Liver (tissue), 9 donors: ENCODE results near the gene TATDN2. TPM values are rescaled to one million over a fixed set of nuclear protein-coding genes. Genes with fewer than 3 reads are reported as not detected.

Experiments used
- DNase-seq: peaks from one replicate; pipeline ENCODE4 v3.0.0-alpha.2; 2017; ENCODE audit warnings: low spot score
- H3K27ac ChIP-seq, 2 donors: one replicate each; pipeline ENCODE4 v1.7.0; 2013; ENCODE audit warnings: inconsistent platforms in 2 of 2, low read length in 2 of 2, control low read depth in 1 of 2, low read depth in 1 of 2, mild to moderate bottlenecking in 1 of 2
- H3K27me3 ChIP-seq, 4 donors: one replicate each; pipeline versions ENCODE4 v1.6.1 to v1.7.0; 2013; ENCODE audit warnings: low read length in 3 of 4, inconsistent platforms in 1 of 4, mild to moderate bottlenecking in 1 of 4, moderate library complexity in 1 of 4; ENCODE audit not compliant: control insufficient read depth in 4 of 4, insufficient read depth in 4 of 4
- H3K36me3 ChIP-seq, 4 donors: one replicate each; pipeline versions ENCODE4 v1.6.1 to v1.7.0; 2013; ENCODE audit warnings: low read length in 3 of 4, mild to moderate bottlenecking in 3 of 4, low read depth in 1 of 4, moderate library complexity in 1 of 4; ENCODE audit not compliant: control insufficient read depth in 4 of 4, insufficient read depth in 3 of 4
- H3K4me1 ChIP-seq, 4 donors: one replicate each; pipeline versions ENCODE4 v1.6.1 to v1.7.0; 2013; ENCODE audit warnings: low read length in 3 of 4, mild to moderate bottlenecking in 3 of 4, moderate library complexity in 1 of 4; ENCODE audit not compliant: control insufficient read depth in 4 of 4, insufficient read depth in 4 of 4
- H3K4me3 ChIP-seq, 3 donors: one replicate each; pipeline versions ENCODE4 v1.6.1 to v1.7.0; 2013; ENCODE audit warnings: low read length in 3 of 3, control low read depth in 1 of 3, low read depth in 1 of 3, mild to moderate bottlenecking in 1 of 3
- H3K9ac ChIP-seq, 2 donors: one replicate each; pipeline ENCODE4 v1.7.0; 2013; ENCODE audit warnings: low read length in 2 of 2, mild to moderate bottlenecking in 2 of 2, moderate library complexity in 2 of 2, control low read depth in 1 of 2, low read depth in 1 of 2
- H3K9me3 ChIP-seq, 4 donors: one replicate each; pipeline versions ENCODE4 v1.6.1 to v1.7.0; 2013; ENCODE audit warnings: low read length in 3 of 4; ENCODE audit not compliant: control insufficient read depth in 4 of 4
- ATF3 ChIP-seq: IDR thresholded peaks from 2 replicates; pipeline ENCODE4 v1.6.1; 2016; ENCODE audit warnings: antibody characterized with exemption
- CTCF ChIP-seq: fragments of 150-350 bp; IDR thresholded peaks from 2 replicates; pipeline ENCODE4 v1.5.1; 2017; ENCODE audit warnings: improper control_type of control experiment, low read depth, low read length; ENCODE audit not compliant: missing input control
- EGR1 ChIP-seq, 2 donors: IDR thresholded peaks; 2 replicates each; pipeline ENCODE4 v1.6.1; 2016 to 2018; ENCODE audit warnings: antibody characterized with exemption in 2 of 2, low read depth in 2 of 2
- FOXA1 ChIP-seq: IDR thresholded peaks from 2 replicates; pipeline ENCODE4 v1.6.1; 2016; ENCODE audit warnings: antibody characterized with exemption
- FOXA2 ChIP-seq: IDR thresholded peaks from 2 replicates; pipeline ENCODE4 v1.6.1; 2016; ENCODE audit warnings: antibody characterized with exemption
- GABPA ChIP-seq, 2 donors: IDR thresholded peaks in 1 of 2; conservative IDR thresholded peaks in 1 of 2; 2 replicates each; pipeline ENCODE4 v1.6.1; 2016; ENCODE audit warnings: antibody characterized with exemption in 2 of 2, mild to moderate bottlenecking in 1 of 2, moderate library complexity in 1 of 2
- HNF4A ChIP-seq, 2 donors: conservative IDR thresholded peaks; 2 replicates each; pipeline ENCODE4 v1.6.1; 2016; ENCODE audit warnings: antibody characterized with exemption in 2 of 2, mild to moderate bottlenecking in 2 of 2
- HNF4G ChIP-seq: IDR thresholded peaks from 2 replicates; pipeline ENCODE4 v1.6.1; 2016; ENCODE audit warnings: antibody characterized with exemption
- MAX ChIP-seq: IDR thresholded peaks from 2 replicates; pipeline ENCODE4 v1.6.1; 2016; ENCODE audit warnings: antibody characterized with exemption
- NR2F2 ChIP-seq: IDR thresholded peaks from 2 replicates; pipeline ENCODE4 v1.6.1; 2016; ENCODE audit warnings: antibody characterized with exemption
- RAD21 ChIP-seq, 2 donors: IDR thresholded peaks; 2 replicates each; pipeline ENCODE4 v1.6.1; 2016; ENCODE audit warnings: antibody characterized with exemption in 2 of 2, mild to moderate bottlenecking in 2 of 2
- REST ChIP-seq: IDR thresholded peaks from 2 replicates; pipeline ENCODE4 v1.6.1; 2016; ENCODE audit warnings: antibody characterized with exemption, mild to moderate bottlenecking
- RXRA ChIP-seq, 2 donors: IDR thresholded peaks; 2 replicates each; pipeline ENCODE4 v1.6.1; 2017 to 2018; ENCODE audit warnings: antibody characterized with exemption in 2 of 2, mild to moderate bottlenecking in 1 of 2
- SP1 ChIP-seq: IDR thresholded peaks from 2 replicates; pipeline ENCODE4 v1.6.1; 2018; ENCODE audit warnings: antibody characterized with exemption, mild to moderate bottlenecking
- TAF1 ChIP-seq: conservative IDR thresholded peaks from 2 replicates; pipeline ENCODE4 v1.6.1; 2016; ENCODE audit warnings: antibody characterized with exemption, mild to moderate bottlenecking
- YY1 ChIP-seq: IDR thresholded peaks from 2 replicates; pipeline ENCODE4 v1.6.1; 2016; ENCODE audit warnings: antibody characterized with exemption, mild to moderate bottlenecking
- WGBS: extraction: QIAGEN DNeasy Blood & Tissue Kit; methylation state at CpG from one replicate; pipeline ENCODE4 v1.1.7; 2013; 5-methylcytosine and 5-hydroxymethylcytosine counted together
- polyA plus RNA-seq, 2 donors: library from polyadenylated mRNA; stranded (reverse) in 1 of 2; unstranded in 1 of 2; fragments of 200-250 nt in 1 of 2; fragments of >200 nt in 1 of 2; fragmentation: Nextera tagmentation in 1 of 2; extraction: Ambion mirVana in 1 of 2; gene quantifications; one replicate each; pipeline versions ENCODE4 v1.2.1 to v1.2.3, GENCODE V29; 2013 to 2015
- total RNA-seq, 2 donors: library from RNA; depleted of rRNA; stranded (reverse); fragments of >200 nt; gene quantifications; one replicate each; pipeline ENCODE4 v1.2.3, GENCODE V29; 2014
- donor health status: healthy.
- donor health status: healthy.
- donor health status: healthy.
- donor health status: healthy.
- donor health status: healthy.

The TATDN2 gene
- total and polyA plus RNA-seq, 4 donors: 3.7 to 14.2 (median 9.0) TPM

GRCh38 chr3:10312861-10313260, 64.6 kb downstream of the TATDN2 start:
- Histone ChIP-seq H3K9ac (no peak overlapping the region), H3K9me3 (no peaks in the 10 kb centered on the region), H3K27ac (no peak overlapping the region), H3K36me3 (peaks cover 21 to 76% (median 58%) of the 10 kb centered on the region in 4 donors), H3K4me3 (no peak overlapping the region), H3K27me3 (no peaks in the 10 kb centered on the region), H3K4me1 (peaks cover 2 to 11% (median 6%) of the 10 kb centered on the region in 4 donors)
- DNase-seq: no peak
- WGBS: 86% methylated on average over 3 of the region's 3 CpGs
- no peak for TF ChIP-seq HNF4G
- no peak for TF ChIP-seq MAX
- no peak for TF ChIP-seq YY1
- no peak for TF ChIP-seq HNF4A (conservative IDR thresholded peaks at IDR 0.05)
- no peak for TF ChIP-seq TAF1
- TF ChIP-seq NR2F2: no peak
- no peak for TF ChIP-seq ATF3
- TF ChIP-seq RXRA (IDR thresholded peaks at IDR 0.05): no peak
- TF ChIP-seq FOXA2: no peak

- Histone ChIP-seq H3K36me3 (peaks cover 24 to 70% (median 51%) of the 10 kb centered on the region in 4 donors), H3K9ac (no peak overlapping the region), H3K4me1 (peaks cover 7 to 30% (median 26%) of the 10 kb centered on the region in 4 donors), H3K4me3 (no peak overlapping the region), H3K27me3 (no peaks in the 10 kb centered on the region), H3K27ac (no peak overlapping the region), H3K9me3 (no peaks in the 10 kb centered on the region)
- DNase-seq: no peak
- no peak for TF ChIP-seq RXRA (IDR thresholded peaks at IDR 0.05)
- TF ChIP-seq TAF1: no peak
- no peak for TF ChIP-seq CTCF
- TF ChIP-seq NR2F2: no peak
- TF ChIP-seq RAD21 (IDR thresholded peaks at IDR 0.05): no peak
- no peak for TF ChIP-seq GABPA (IDR thresholded peaks at IDR 0.05 in 1 of 2, conservative IDR thresholded peaks at IDR 0.05 in 1 of 2)
- TF ChIP-seq ATF3: no peak
- TF ChIP-seq HNF4G: no peak
- TF ChIP-seq FOXA2: no peak
- no peak for TF ChIP-seq EGR1 (IDR thresholded peaks at IDR 0.05; ENCODE audit: low read depth in 2 of 2)
- TF ChIP-seq HNF4A (conservative IDR thresholded peaks at IDR 0.05): no peak
- WGBS: 93% methylated on average over 14 of the region's 14 CpGs
Measured at GRCh38 chr3:10315101-10315500, 66.8 kb downstream of the TATDN2 start.

- Histone ChIP-seq H3K9ac (no peak overlapping the region), H3K36me3 (peaks cover 24 to 65% (median 46%) of the 10 kb centered on the region in 4 donors), H3K4me3 (no peak overlapping the region), H3K4me1 (peaks cover 7 to 33% (median 29%) of the 10 kb centered on the region in 4 donors), H3K27me3 (no peaks in the 10 kb centered on the region), H3K9me3 (no peaks in the 10 kb centered on the region), H3K27ac (no peak overlapping the region)
- 96% methylated on average over 4 of the region's 4 CpGs for WGBS
- DNase-seq: no peak
- TF ChIP-seq FOXA1: no peak
- no peak for TF ChIP-seq REST
- TF ChIP-seq NR2F2: no peak
- no peak for TF ChIP-seq GABPA (IDR thresholded peaks at IDR 0.05 in 1 of 2, conservative IDR thresholded peaks at IDR 0.05 in 1 of 2)
- TF ChIP-seq TAF1: no peak
- TF ChIP-seq RAD21 (IDR thresholded peaks at IDR 0.05): no peak
- TF ChIP-seq CTCF: no peak
- TF ChIP-seq FOXA2: no peak
- no peak for TF ChIP-seq HNF4A (conservative IDR thresholded peaks at IDR 0.05)
- no peak for TF ChIP-seq RXRA (IDR thresholded peaks at IDR 0.05)
- no peak for TF ChIP-seq ATF3
- TF ChIP-seq SP1: no peak
- no peak for TF ChIP-seq YY1
Measured at GRCh38 chr3:10315771-10316344, 67.6 kb downstream of the TATDN2 start.
